HepG2 (cell line): Measurements from ENCODE around the gene CES2. TPM values are rescaled to one million over a fixed set of nuclear protein-coding genes. Genes with fewer than 3 reads are reported as not detected.

ENCODE experiments used
- ATAC-seq: fragments of 200-7000 bp; cut with Tn5 transposase; 3 replicates; pipeline ENCODE4 v1.9.1; 2020; ENCODE audit warnings: mild to moderate bottlenecking, moderate library complexity
- BruUV-seq: library from RNA; stranded (reverse); fragments of 400-500 nt; replicated peaks from 2 replicates; lab custom pipeline; 2021; lab: Mats Ljungman, UMichigan
- CTCF ChIA-PET: fragments of 300-600 bp; formaldehyde crosslinking; extraction: SDS; loops from one replicate; lab custom pipeline; 2021; ENCODE audit warnings: low total read pairs, inconsistent platforms, low intra/inter-chr PET ratio; lab: Yijun Ruan, JAX
- POLR2A ChIA-PET: fragments of 350-600 bp; sonication (Branson Sonifier 250); formaldehyde crosslinking; loops from one replicate; lab custom pipeline; 2020; ENCODE audit warnings: antibody characterized with exemption, inconsistent platforms; lab: Yijun Ruan, JAX
- DNase-seq: peaks from one replicate; pipeline ENCODE4 v3.0.0-alpha.2; 2015; ENCODE audit warnings: low spot score
- FAIRE-seq: peaks from 3 replicates; lab custom pipeline; 2011; peaks lifted over from hg19 to GRCh38; lab: Jason Lieb, UNC
- H2AFZ ChIP-seq: one replicate; pipeline ENCODE4 v1.6.1; 2011; ENCODE audit warnings: low read length, inconsistent platforms
- H3K27ac ChIP-seq: fragments of 300-600 bp; 3 replicates; pipeline ENCODE4 v1.8.0; 2011; ENCODE audit warnings: mixed run types, mild to moderate bottlenecking, mixed read lengths, low read length, inconsistent platforms; ENCODE audit not compliant: insufficient read depth; ENCODE audit errors: extremely low read length
- H3K27me3 ChIP-seq, 2 experiments: fragments of 200-600 bp in 1 of 2; 2 replicates in 1 of 2; 3 replicates in 1 of 2; pipeline versions ENCODE4 v1.6.0 to v1.8.0; 2011; ENCODE audit warnings: low read length in 2 of 2, mild to moderate bottlenecking in 2 of 2, moderate library complexity in 2 of 2, inconsistent platforms in 1 of 2; ENCODE audit not compliant: insufficient read depth in 2 of 2, control insufficient read depth in 1 of 2
- H3K36me3 ChIP-seq, 2 experiments: fragments of 200-600 bp in 1 of 2; replicated peaks in 1 of 2; 2 replicates in 1 of 2; 3 replicates in 1 of 2; pipeline versions ENCODE4 v1.5.1 to v1.8.0; 2011; ENCODE audit warnings: low read length in 2 of 2, inconsistent platforms in 1 of 2; ENCODE audit not compliant: insufficient read depth in 2 of 2, control insufficient read depth in 1 of 2
- H3K4me1 ChIP-seq: 2 replicates; pipeline ENCODE4 v1.5.1; 2012; ENCODE audit warnings: low read length, inconsistent platforms; ENCODE audit not compliant: insufficient read depth
- H3K4me2 ChIP-seq: 2 replicates; pipeline ENCODE4 v1.6.0; 2011; ENCODE audit warnings: low read depth, low read length, inconsistent platforms
- H3K4me3 ChIP-seq, 3 experiments: fragments of 200-600 bp in 1 of 3; sonication (generic), shearing (Covaris generic) in 1 of 3; replicated peaks in 1 of 3; 2 replicates each; pipeline ENCODE4 v1.5.1; 2011 to 2016; ENCODE audit warnings: low read length in 3 of 3, inconsistent platforms in 2 of 3, low read depth in 2 of 3, mild to moderate bottlenecking in 2 of 3, control low read depth in 1 of 3, mixed read lengths in 1 of 3; ENCODE audit not compliant: insufficient read depth in 1 of 3
- H3K79me2 ChIP-seq: one replicate; pipeline ENCODE4 v1.6.1; 2011; ENCODE audit warnings: low read length, inconsistent platforms; ENCODE audit not compliant: insufficient read depth
- H3K9ac ChIP-seq: 2 replicates; pipeline ENCODE4 v1.6.0; 2011; ENCODE audit warnings: mild to moderate bottlenecking, low read depth, low read length, inconsistent platforms; ENCODE audit not compliant: insufficient read depth
- H3K9me3 ChIP-seq: 2 replicates; pipeline ENCODE4 v1.5.1; 2012; ENCODE audit warnings: mild to moderate bottlenecking, low read length
- H4K20me1 ChIP-seq: 2 replicates; pipeline ENCODE4 v1.6.0; 2011; ENCODE audit warnings: inconsistent platforms, mild to moderate bottlenecking, low read length, moderate library complexity; ENCODE audit not compliant: insufficient read depth
- HDAC6 ChIP-seq: fragments of 200-600 bp; sonication (generic); IDR thresholded peaks from 2 replicates; pipeline ENCODE4 v1.7.0; 2017; ENCODE audit warnings: mild to moderate bottlenecking, antibody characterized with exemption, low read length, low read depth
- ZNF143 ChIP-seq: sonication (generic); formaldehyde crosslinking; IDR thresholded peaks from 2 replicates; pipeline ENCODE4 v1.4.0; 2020; ENCODE audit warnings: missing genetic modification reagents
- ZNF34 ChIP-seq: sonication (generic); formaldehyde crosslinking; IDR thresholded peaks from 2 replicates; pipeline ENCODE4 v1.4.0; 2020; ENCODE audit warnings: mild to moderate bottlenecking, missing genetic modification reagents, borderline replicate concordance
- ZNF510 ChIP-seq: sonication (generic); formaldehyde crosslinking; IDR thresholded peaks from 2 replicates; pipeline ENCODE4 v1.4.0; 2020; ENCODE audit warnings: low read depth, mild to moderate bottlenecking, missing genetic modification reagents
- ZNF768 ChIP-seq: sonication (generic); formaldehyde crosslinking; IDR thresholded peaks from 2 replicates; pipeline ENCODE4 v1.4.0; 2020; ENCODE audit warnings: missing genetic modification reagents
- WGBS: methylation state at CpG from one replicate; pipeline ENCODE4 v1.1.6; 2017; ENCODE audit warnings: low lambda C conversion rate; 5-methylcytosine and 5-hydroxymethylcytosine counted together
- in situ Hi-C: cut with HindIII; loops from 2 replicates; pipeline ENCODE4 v1.10.0; 2017; ENCODE audit warnings: low pct_unique_long_range_greater_than_20kb; ENCODE audit not compliant: extremely low pct_ligation_motif_present
- intact Hi-C: fragments of 100-400 bp; cut with micrococcal nuclease; formaldehyde crosslinking; loops from one replicate; pipeline ENCODE4 v1.10.0; 2022; ENCODE audit not compliant: unreplicated experiment
- polyA plus RNA-seq, 8 experiments: library from polyadenylated mRNA; depleted of rRNA in 3 of 8; stranded (reverse) in 7 of 8; unstranded in 1 of 8; fragments of >200 nt; fragmentation: Illumina TruSeq in 4 of 8; extraction: Trizol in 4 of 8; gene quantifications; 2 replicates each; pipeline versions ENCODE4 v1.2.1 to v1.2.3, GENCODE V29; 2011 to 2016; ENCODE audit warnings: low read depth in 4 of 8, missing spikeins in 1 of 8, mixed read lengths in 1 of 8; ENCODE audit not compliant: insufficient read depth in 1 of 8
- total RNA-seq, 5 experiments: library from RNA; depleted of rRNA; stranded (reverse); fragments of >200 nt; fragmentation: Illumina TruSeq; extraction: Trizol; gene quantifications; 2 replicates each; pipeline ENCODE4 v1.2.3, GENCODE V29; 2016; ENCODE audit warnings: low read depth in 1 of 5
- TF ChIP-seq, protein P1 (sequence below): sonication (generic); formaldehyde crosslinking; IDR thresholded peaks from 2 replicates; pipeline ENCODE4 v1.8.0; 2022; ENCODE audit warnings: mild to moderate bottlenecking, missing genetic modification reagents, moderate library complexity
- TF ChIP-seq, protein P2 (sequence below): sonication (generic); formaldehyde crosslinking; IDR thresholded peaks from 2 replicates; pipeline ENCODE4 v1.5.1; 2020; ENCODE audit warnings: mild to moderate bottlenecking, missing genetic modification reagents
- TF ChIP-seq, protein P3 (sequence below): sonication (generic); formaldehyde crosslinking; IDR thresholded peaks from 2 replicates; pipeline ENCODE4 v1.5.1; 2020; ENCODE audit warnings: mild to moderate bottlenecking, missing genetic modification reagents, moderate library complexity
- TF ChIP-seq, protein P4 (sequence below): sonication (generic); formaldehyde crosslinking; IDR thresholded peaks from 2 replicates; pipeline ENCODE4 v1.8.0; 2022; ENCODE audit warnings: mild to moderate bottlenecking, missing genetic modification reagents

Gene CES2
- total and polyA plus RNA-seq, 2 of the 13 experiments (the other 11 are each of a cell fraction or from before 2014, with no cell fraction given), result 50.6 to 63.8 TPM

DNA sequence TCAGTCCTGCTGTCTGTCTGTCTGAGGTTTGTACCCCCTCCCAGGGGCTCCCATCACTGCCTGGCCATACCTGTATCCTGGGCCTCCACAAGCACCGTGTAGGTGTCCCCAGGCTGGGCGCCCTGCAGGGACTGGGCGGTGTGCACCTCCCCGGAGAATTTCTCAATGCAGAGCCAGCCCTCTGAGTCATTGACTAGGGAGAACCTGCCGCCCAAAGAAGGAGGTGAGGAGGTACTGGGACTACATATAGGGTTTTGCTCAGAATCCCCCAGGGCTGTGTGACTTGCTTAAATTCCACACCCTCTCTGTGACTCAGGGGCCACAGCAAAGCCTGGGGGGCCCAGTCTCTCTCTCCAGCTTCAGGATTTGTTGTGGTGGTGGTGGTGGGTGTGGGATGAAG is 24.2 kb upstream of the CES2 start:
- FAIRE-seq, result no peak
- CTCF ChIA-PET, result no interaction called here

DNA sequence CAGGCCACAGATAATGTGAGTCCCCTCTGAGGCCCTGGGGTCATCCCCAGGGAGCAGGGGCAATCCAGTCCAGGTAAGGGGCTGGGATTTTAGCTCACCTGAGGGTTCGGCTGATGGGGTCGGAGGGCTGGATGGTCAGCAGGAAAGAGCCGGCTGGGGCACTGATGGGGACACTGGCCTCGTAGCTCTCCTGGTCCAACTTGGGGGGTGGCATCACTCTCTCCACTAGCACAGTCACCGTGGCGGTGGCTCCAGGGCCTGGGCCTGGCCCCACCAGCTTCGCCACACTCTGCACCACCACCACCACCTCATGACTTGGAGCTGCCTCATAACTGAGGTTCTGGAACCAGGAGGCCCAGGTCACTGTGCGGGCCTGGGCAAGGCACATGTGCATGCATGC is 23.5 kb upstream of the CES2 start:
- Histone ChIP-seq H3K27ac (no peak overlapping the region), H3K27me3 (no peaks in the 10 kb centered on the region; a peak in 1 of 5 replicates), H3K9ac (no peak overlapping the region), H4K20me1 (no peaks in the 10 kb centered on the region), H3K4me1 (peaks cover 27% of the 10 kb centered on the region), H3K79me2 (no peaks in the 10 kb centered on the region), H3K9me3 (no peaks in the 10 kb centered on the region), H3K4me3 (no peak overlapping the region), H2AFZ (no peak overlapping the region), H3K4me2 (no peak overlapping the region), H3K36me3 (no peaks in the 10 kb centered on the region)
- WGBS, result 40% methylated on average over 1 of the region's 8 CpGs
- no peak for ATAC-seq
- CTCF ChIA-PET, result no interaction called here
- in situ Hi-C loops, result no loop called here
- POLR2A ChIA-PET, result no interaction called here
- DNase-seq, result no peak
- BruUV-seq, result no TSS peak
- no peak for FAIRE-seq
- intact Hi-C loops, result no loop called here
- TF ChIP-seq ZNF143 (CRISPR knock-in tag) (no peak), ZNF34 (CRISPR knock-in tag) (no peak), HDAC6 (no peak)
- TF ChIP-seq, protein P1, sequence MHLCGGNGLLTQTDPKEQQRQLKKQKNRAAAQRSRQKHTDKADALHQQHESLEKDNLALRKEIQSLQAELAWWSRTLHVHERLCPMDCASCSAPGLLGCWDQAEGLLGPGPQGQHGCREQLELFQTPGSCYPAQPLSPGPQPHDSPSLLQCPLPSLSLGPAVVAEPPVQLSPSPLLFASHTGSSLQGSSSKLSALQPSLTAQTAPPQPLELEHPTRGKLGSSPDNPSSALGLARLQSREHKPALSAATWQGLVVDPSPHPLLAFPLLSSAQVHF, result no peak
- TF ChIP-seq, protein P2, sequence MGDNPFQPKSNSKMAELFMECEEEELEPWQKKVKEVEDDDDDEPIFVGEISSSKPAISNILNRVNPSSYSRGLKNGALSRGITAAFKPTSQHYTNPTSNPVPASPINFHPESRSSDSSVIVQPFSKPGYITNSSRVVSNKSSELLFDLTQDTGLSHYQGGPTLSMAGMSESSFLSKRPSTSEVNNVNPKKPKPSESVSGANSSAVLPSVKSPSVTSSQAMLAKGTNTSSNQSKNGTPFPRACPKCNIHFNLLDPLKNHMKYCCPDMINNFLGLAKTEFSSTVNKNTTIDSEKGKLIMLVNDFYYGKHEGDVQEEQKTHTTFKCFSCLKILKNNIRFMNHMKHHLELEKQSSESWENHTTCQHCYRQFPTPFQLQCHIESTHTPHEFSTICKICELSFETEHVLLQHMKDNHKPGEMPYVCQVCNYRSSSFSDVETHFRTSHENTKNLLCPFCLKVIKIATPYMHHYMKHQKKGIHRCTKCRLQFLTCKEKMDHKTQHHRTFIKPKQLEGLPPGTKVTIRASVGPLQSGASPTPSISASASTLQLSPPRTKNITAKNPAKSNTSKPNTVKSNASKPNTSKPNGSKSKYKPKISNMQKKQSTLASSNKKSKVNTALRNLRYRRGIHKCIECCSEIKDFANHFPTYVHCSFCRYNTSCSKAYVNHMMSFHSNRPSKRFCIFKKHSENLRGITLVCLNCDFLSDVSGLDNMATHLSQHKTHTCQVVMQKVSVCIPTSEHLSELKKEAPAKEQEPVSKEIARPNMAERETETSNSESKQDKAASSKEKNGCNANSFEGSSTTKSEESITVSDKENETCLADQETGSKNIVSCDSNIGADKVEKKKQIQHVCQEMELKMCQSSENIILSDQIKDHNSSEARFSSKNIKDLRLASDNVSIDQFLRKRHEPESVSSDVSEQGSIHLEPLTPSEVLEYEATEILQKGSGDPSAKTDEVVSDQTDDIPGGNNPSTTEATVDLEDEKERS (CRISPR knock-in tag), result no peak
- TF ChIP-seq, protein P3, sequence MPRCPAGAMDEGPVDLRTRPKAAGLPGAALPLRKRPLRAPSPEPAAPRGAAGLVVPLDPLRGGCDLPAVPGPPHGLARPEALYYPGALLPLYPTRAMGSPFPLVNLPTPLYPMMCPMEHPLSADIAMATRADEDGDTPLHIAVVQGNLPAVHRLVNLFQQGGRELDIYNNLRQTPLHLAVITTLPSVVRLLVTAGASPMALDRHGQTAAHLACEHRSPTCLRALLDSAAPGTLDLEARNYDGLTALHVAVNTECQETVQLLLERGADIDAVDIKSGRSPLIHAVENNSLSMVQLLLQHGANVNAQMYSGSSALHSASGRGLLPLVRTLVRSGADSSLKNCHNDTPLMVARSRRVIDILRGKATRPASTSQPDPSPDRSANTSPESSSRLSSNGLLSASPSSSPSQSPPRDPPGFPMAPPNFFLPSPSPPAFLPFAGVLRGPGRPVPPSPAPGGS, result no peak
- TF ChIP-seq, protein P4, sequence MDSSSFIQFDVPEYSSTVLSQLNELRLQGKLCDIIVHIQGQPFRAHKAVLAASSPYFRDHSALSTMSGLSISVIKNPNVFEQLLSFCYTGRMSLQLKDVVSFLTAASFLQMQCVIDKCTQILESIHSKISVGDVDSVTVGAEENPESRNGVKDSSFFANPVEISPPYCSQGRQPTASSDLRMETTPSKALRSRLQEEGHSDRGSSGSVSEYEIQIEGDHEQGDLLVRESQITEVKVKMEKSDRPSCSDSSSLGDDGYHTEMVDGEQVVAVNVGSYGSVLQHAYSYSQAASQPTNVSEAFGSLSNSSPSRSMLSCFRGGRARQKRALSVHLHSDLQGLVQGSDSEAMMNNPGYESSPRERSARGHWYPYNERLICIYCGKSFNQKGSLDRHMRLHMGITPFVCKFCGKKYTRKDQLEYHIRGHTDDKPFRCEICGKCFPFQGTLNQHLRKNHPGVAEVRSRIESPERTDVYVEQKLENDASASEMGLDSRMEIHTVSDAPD (CRISPR knock-in tag), result no peak

More for the DNA sequence above, 24.2 kb upstream of the CES2 start:
- H3K9me3 ChIP-seq, result no peaks in the 10 kb centered on the region
- TF ChIP-seq ZNF510 (CRISPR knock-in tag) (no peak), ZNF768 (CRISPR knock-in tag) (peak; percentile 78; the same call in 1 of the 2 replicates)
- TF ChIP-seq, all 625 proteins: peak for 1
- Histone ChIP-seq H4K20me1 (no peaks in the 10 kb centered on the region), H2AFZ (no peak overlapping the region), H3K79me2 (no peaks in the 10 kb centered on the region), H3K4me1 (peaks cover 34% of the 10 kb centered on the region), H3K36me3 (no peaks in the 10 kb centered on the region), H3K9ac (no peak overlapping the region), H3K27me3 (no peaks in the 10 kb centered on the region; a peak in 1 of 5 replicates), H3K4me2 (no peak overlapping the region), H3K27ac (no peak overlapping the region), H3K4me3 (no peak overlapping the region)
- intact Hi-C loops (no loop called here), in situ Hi-C loops (no loop called here)
- no TSS peak for BruUV-seq
- DNase-seq, result no peak
- WGBS, result 24% methylated on average over 3 of the region's 5 CpGs
- no peak for ATAC-seq
- POLR2A ChIA-PET, result interaction anchor here (1.2 to 2.2 kb wide), 5 partner anchors 7 to 31 kb away, joined by 3 to 15 read pairs (median 5); partner anchors contain the start of genes CDH16, CIAO2B and PDP2
